Peyer's patch (tissue), 4 donors: ENCODE data around the gene PPP1CA. TPM values are rescaled to one million over a fixed set of nuclear protein-coding genes. Genes with fewer than 3 reads are reported as not detected.

Experiments used
- DNase-seq, 3 donors: peaks; one replicate each; pipeline ENCODE4 v3.0.0-alpha.2; 2017 to 2019
- H3K27ac ChIP-seq, 4 donors: fragments of 200-600 bp; sonication (generic); one replicate each; pipeline ENCODE4 v1.5.1; 2016 to 2019
- H3K27me3 ChIP-seq, 2 donors: fragments of 200-600 bp; sonication (generic); one replicate each; pipeline ENCODE4 v1.5.1; 2019
- H3K36me3 ChIP-seq, 3 donors: fragments of 200-600 bp; sonication (generic); one replicate each; pipeline ENCODE4 v1.5.1; 2016 to 2019
- H3K4me1 ChIP-seq, 4 donors: fragments of 200-600 bp; sonication (generic); one replicate each; pipeline ENCODE4 v1.5.1; 2016 to 2019
- H3K4me3 ChIP-seq, 4 donors: fragments of 200-600 bp; sonication (generic); 1 replicate in 3 of 4; 2 replicates in 1 of 4; pipeline ENCODE4 v1.5.1; 2016 to 2019; ENCODE audit warnings: mild to moderate bottlenecking in 1 of 4
- H3K9me3 ChIP-seq, 4 donors: fragments of 200-600 bp; sonication (generic); one replicate each; pipeline ENCODE4 v1.5.1; 2016 to 2019; ENCODE audit warnings: mild to moderate bottlenecking in 1 of 4
- POLR2A ChIP-seq, 2 donors: fragments of 450-650 bp; IDR thresholded peaks; one replicate each; pipeline ENCODE4 v1.5.1; 2017; ENCODE audit warnings: antibody characterized with exemption in 2 of 2, mild to moderate bottlenecking in 2 of 2, moderate library complexity in 2 of 2
- total RNA-seq, 4 donors: library from RNA; depleted of rRNA; stranded (reverse); fragments of >200 nt; gene quantifications; one replicate each; pipeline ENCODE4 v1.1.0, GENCODE V29; 2016
- TF ChIP-seq, protein P1 (sequence below), 6 experiments: fragments of 450-650 bp in 4 of 6; fragments of 200-600 bp in 2 of 6; sonication (generic) in 1 of 6; IDR thresholded peaks; one replicate each; pipeline ENCODE4 v1.5.1; 2017 to 2019; ENCODE audit warnings: antibody characterized with exemption in 6 of 6, mild to moderate bottlenecking in 3 of 6, moderate library complexity in 1 of 6

PPP1CA gene
- total RNA-seq, 4 donors from 2014 or later: 156 to 213 (median 177) TPM

DNA sequence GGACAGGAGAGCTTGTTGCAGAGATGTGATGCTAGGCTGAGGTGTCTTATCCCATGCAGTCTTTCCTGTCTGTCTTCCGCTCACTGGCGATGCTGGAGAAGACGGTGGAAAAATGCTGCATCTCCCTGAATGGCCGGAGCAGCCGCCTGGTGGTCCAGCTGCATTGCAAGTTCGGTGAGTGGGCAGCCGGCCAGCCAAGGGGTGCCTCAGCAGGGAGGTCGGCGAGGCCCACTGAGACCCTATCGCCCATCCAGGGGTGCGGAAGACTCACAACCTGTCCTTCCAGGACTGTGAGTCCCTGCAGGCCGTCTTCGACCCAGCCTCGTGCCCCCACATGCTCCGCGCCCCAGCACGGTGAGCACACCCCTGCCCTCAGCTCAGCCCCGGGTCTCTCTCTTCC lies 8.2 kb downstream of the PPP1CA start:
- H3K9me3 ChIP-seq: no peaks in the 10 kb centered on the region
- H3K36me3 ChIP-seq: peaks cover 0 to 41% (median 0%) of the 10 kb centered on the region in 3 donors
- H3K27ac ChIP-seq: no peak overlapping the region
- DNase-seq: no peak
- TF ChIP-seq, protein P1, sequence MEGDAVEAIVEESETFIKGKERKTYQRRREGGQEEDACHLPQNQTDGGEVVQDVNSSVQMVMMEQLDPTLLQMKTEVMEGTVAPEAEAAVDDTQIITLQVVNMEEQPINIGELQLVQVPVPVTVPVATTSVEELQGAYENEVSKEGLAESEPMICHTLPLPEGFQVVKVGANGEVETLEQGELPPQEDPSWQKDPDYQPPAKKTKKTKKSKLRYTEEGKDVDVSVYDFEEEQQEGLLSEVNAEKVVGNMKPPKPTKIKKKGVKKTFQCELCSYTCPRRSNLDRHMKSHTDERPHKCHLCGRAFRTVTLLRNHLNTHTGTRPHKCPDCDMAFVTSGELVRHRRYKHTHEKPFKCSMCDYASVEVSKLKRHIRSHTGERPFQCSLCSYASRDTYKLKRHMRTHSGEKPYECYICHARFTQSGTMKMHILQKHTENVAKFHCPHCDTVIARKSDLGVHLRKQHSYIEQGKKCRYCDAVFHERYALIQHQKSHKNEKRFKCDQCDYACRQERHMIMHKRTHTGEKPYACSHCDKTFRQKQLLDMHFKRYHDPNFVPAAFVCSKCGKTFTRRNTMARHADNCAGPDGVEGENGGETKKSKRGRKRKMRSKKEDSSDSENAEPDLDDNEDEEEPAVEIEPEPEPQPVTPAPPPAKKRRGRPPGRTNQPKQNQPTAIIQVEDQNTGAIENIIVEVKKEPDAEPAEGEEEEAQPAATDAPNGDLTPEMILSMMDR (IDR thresholded peaks at IDR 0.05): no peak
- peaks cover 0 to 41% (median 8%) of the 10 kb centered on the region in 4 donors for H3K4me1 ChIP-seq
- H3K4me3 ChIP-seq: no peak overlapping the region
- H3K27me3 ChIP-seq: no peaks in the 10 kb centered on the region

DNA sequence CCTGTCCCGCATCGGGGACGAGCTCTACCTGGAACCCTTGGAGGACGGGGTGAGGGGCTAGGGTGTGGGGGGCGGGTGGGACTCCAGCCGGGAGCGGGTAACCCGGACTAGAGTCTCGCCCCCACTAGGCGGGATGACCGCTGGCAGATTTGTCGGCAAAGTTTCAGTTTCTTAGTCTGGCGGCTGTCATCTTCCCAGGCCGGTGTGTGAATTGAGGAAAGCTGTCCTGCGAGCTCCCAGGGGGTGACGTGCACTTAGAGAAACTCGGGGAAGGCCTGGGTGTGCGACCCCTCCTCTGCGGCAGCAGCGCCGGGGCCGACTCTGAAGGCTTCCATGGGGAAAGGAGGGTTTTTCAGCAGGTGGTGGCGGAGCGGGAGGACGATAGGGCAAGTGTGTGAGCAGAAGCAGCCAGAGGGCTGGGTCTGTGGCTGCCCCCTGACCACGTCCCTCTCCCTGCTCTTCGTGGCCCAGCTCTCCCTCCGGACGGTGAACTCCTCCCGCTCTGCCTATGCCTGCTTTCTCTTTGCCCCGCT lies 9.4 kb downstream of the PPP1CA start:
- Histone ChIP-seq H3K36me3 (peaks cover 0 to 29% (median 0%) of the 10 kb centered on the region in 3 donors), H3K27me3 (no peaks in the 10 kb centered on the region), H3K9me3 (no peaks in the 10 kb centered on the region), H3K4me3 (peak overlapping the region; percentile 80 to 98 (median 92)), H3K4me1 (peaks cover 0 to 34% (median 8%) of the 10 kb centered on the region in 4 donors), H3K27ac (peak overlapping the region; percentile 81 to 93 (median 86))
- no peak for DNase-seq
- TF ChIP-seq, protein P1 (IDR thresholded peaks at IDR 0.05): no peak
- TF ChIP-seq POLR2A (IDR thresholded peaks at IDR 0.05): no peak

DNA sequence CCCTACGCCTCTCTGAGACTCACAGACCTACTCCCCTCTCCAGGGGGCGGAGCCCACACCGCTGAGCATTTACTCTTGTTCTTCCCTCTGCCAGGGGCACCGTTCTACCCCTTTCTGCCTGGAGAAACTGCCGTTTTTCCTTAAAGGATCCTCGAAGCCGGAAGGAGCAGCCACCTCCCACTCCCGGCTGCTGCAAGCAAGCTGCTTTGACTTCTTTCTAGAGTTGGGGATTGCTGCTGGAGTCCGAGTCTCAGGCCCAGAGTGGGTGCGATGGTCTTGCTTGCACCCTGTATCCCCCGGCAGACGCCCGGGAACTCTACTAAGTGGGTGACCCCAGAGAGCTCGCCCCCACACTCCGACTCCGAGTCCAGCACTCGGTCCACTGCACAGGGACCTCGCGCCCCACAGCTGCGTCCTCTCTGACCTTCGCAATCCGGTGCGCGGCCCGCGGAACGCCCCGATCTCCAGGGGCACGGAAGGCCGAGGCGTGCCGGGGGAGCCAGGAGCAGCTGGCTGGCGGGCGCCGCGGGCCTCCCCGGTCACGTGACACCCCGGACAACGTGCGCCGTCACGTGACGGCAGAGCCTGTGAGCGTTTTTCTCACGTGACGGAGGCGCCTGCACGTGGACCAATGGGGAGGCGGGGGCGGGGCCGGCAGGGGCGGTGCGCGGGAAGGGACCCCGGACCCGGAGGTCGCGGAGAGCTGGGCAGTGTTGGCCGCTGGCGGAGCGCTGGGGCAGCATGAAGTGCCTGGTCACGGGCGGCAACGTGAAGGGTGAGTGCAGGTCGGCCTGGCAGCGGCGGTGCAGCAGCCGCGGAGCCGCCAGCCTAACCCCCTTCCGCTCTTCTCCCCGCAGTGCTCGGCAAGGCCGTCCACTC lies 10.1 kb downstream of the PPP1CA start, which contains the start of gene RAD9A:
Gene RAD9A, plus strand, starts transcription at position 683 of the 879 bp plus-strand sequence. Its CDS starts 59 bp downstream, at position 742.
- peak within 1 kb of the TSS; percentile 80 to 98 (median 92) for H3K4me3 ChIP-seq
- H3K4me1 ChIP-seq: peaks cover 0 to 27% (median 5%) of the 10 kb centered on the region in 4 donors
- no peaks in the 10 kb centered on the region for H3K27me3 ChIP-seq
- peak; percentile 56 to 65 for TF ChIP-seq POLR2A (IDR thresholded peaks at IDR 0.05)
- TF ChIP-seq, protein P1 (IDR thresholded peaks at IDR 0.05): no peak
- peak within 1 kb of the TSS; percentile 81 to 93 (median 86) for H3K27ac ChIP-seq
- no peaks in the 10 kb centered on the region for H3K9me3 ChIP-seq
- H3K36me3 ChIP-seq: peaks cover 0 to 22% (median 0%) of the 10 kb centered on the region in 3 donors
- DNase-seq: peak; percentile 97 to 99 (median 99)

DNA sequence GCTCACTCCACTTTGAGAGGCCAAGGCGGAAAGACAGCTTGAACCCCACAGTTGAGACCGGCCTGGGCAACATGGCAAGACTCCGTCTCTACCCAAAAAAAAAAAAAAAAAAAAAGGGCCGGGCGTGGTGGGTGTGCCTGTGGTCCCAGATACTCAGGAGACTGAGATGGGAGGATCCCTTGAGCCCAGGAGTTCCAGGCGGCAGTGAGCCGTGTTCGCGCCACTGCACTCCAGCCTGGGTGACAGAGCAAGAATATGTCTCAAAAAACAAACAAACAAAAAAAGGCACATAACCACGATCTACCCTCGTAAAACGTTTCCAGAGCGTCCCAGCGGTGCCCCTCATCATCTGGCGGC lies 10.7 kb downstream of the PPP1CA start:
- H3K4me1 ChIP-seq: peaks cover 0 to 25% (median 5%) of the 10 kb centered on the region in 4 donors
- H3K27me3 ChIP-seq: no peaks in the 10 kb centered on the region
- H3K27ac ChIP-seq: peak overlapping the region; percentile 81 to 93 (median 86)
- DNase-seq: no peak
- H3K4me3 ChIP-seq: peak overlapping the region; percentile 80 to 98 (median 92)
- H3K9me3 ChIP-seq: no peaks in the 10 kb centered on the region
- H3K36me3 ChIP-seq: peaks cover 0 to 16% (median 0%) of the 10 kb centered on the region in 3 donors
- TF ChIP-seq POLR2A (IDR thresholded peaks at IDR 0.05): no peak

DNA sequence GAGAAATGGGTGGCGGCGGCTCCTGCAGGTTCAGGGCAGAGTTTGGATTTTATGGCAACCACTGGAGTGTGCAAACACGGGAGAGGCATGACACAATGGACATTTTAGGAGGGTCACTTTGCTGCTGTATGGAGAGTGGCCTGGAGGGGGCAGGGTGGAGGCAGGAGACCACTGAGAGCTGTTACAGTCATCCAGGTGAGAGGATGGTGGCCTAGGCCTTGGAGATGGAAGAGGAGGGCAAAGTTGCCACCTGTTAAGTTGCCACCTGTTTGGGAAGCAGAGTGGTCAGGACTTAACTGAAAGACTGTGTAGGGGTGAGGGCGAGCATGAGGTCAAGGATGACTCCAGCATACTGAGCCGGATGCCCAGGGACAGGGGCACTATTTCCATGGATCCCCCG lies 12.2 kb downstream of the PPP1CA start:
- peaks cover 0 to 25% (median 5%) of the 10 kb centered on the region in 4 donors for H3K4me1 ChIP-seq
- H3K36me3 ChIP-seq: peaks cover 0 to 5% (median 0%) of the 10 kb centered on the region in 3 donors
- DNase-seq: peak; percentile 67 to 82 (median 71)
- TF ChIP-seq POLR2A (IDR thresholded peaks at IDR 0.05): no peak
- TF ChIP-seq, protein P1 (IDR thresholded peaks at IDR 0.05): peak; percentile 34 to 55 (median 48)
- H3K4me3 ChIP-seq: no peak overlapping the region
- no peaks in the 10 kb centered on the region for H3K9me3 ChIP-seq
- H3K27me3 ChIP-seq: no peaks in the 10 kb centered on the region
- H3K27ac ChIP-seq: no peak overlapping the region

DNA sequence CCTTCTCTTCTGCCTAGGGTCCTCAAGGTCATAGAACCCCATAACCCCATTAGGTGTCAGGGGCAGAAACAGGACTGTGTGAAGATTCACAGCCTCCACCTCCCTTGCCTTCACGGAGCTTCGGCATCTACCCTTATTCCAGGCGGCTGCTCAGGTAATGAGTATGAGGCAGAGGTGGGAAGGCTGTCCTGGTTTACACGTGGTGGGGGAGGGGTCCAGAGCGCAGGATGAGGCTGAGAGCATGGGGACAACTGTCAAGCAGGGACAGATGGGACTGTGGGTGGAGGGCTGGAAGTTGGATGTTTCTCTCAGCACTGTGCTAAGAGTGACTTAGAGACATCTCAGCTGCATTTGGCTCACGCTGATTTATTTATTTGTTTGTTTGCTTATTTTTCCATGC lies 14.1 kb downstream of the PPP1CA start:
- no peak overlapping the region for H3K27ac ChIP-seq
- no peaks in the 10 kb centered on the region for H3K36me3 ChIP-seq
- no peak overlapping the region for H3K4me3 ChIP-seq
- TF ChIP-seq, protein P1 (IDR thresholded peaks at IDR 0.05): no peak
- TF ChIP-seq POLR2A (IDR thresholded peaks at IDR 0.05): no peak
- no peaks in the 10 kb centered on the region for H3K9me3 ChIP-seq
- H3K27me3 ChIP-seq: no peaks in the 10 kb centered on the region
- peaks cover 0 to 20% (median 4%) of the 10 kb centered on the region in 4 donors for H3K4me1 ChIP-seq
- DNase-seq: no peak
